IPS-15b (cell line): ENCODE measurements around the gene GLUD1.
"Not testable (repeated sequence)": the region's sequence is repeated elsewhere in the genome, so short reads cannot be mapped to it uniquely, and the experiment has no call there.

Experiments used
- H3K27me3 ChIP-seq: one replicate; pipeline ENCODE4 v1.6.1; 2013; ENCODE audit warnings: low read length; ENCODE audit not compliant: control insufficient read depth, insufficient read depth
- H3K36me3 ChIP-seq: one replicate; pipeline ENCODE4 v1.6.1; 2013; ENCODE audit warnings: low read length; ENCODE audit not compliant: control insufficient read depth, insufficient read depth
- H3K4me1 ChIP-seq: one replicate; pipeline ENCODE4 v1.6.1; 2013; ENCODE audit warnings: mild to moderate bottlenecking, low read length; ENCODE audit not compliant: control insufficient read depth, insufficient read depth
- H3K4me3 ChIP-seq: one replicate; pipeline ENCODE4 v1.5.1; 2013; ENCODE audit warnings: low read depth, low read length
- H3K9ac ChIP-seq: one replicate; pipeline ENCODE4 v1.6.1; 2013; ENCODE audit warnings: low read depth, mild to moderate bottlenecking, low read length
- H3K9me3 ChIP-seq: one replicate; pipeline ENCODE4 v1.6.1; 2013; ENCODE audit warnings: mild to moderate bottlenecking, low read length; ENCODE audit not compliant: control insufficient read depth, insufficient read depth

Gene GLUD1

DNA sequence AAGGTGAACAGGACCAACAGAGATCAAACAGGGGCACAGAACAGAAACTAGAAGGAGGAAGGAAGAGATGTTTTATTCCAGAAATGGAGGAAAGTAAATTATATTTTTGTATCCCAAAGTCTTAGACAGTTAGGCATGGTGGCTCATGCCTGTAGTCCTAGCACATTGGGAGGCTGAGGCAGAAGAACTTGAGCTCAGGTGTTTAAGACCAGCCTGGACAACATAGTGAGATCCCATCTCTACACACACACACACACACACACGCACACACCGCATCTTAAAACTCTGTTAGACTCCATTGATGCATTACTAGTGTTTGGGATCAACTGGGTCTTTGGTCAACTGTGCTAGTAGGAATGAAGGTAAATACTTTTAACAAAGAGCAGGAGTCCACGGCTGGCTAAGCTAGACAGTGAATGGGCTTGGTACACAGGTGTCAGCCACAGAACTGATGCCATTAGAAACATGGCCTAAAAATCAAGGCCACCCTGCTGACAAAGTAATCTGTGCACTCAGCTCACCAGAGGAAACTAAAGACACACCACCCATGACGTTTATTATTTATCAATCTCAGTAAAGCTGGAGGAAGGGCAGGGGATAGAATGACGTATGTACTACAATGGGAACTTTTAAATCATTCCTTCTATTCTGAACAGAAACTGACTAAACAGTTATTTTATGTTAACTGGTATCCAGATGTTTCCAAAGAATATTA, 10.9 kb downstream of the GLUD1 start:
- not testable (repeated sequence) for H3K4me3 ChIP-seq, H3K9ac ChIP-seq, H3K36me3 ChIP-seq

GRCh38 chr10:87082219-87082618, 12.4 kb downstream of the GLUD1 start:
- H3K4me3 ChIP-seq, H3K4me1 ChIP-seq, H3K36me3 ChIP-seq, H3K9ac ChIP-seq, H3K9me3 ChIP-seq, H3K27me3 ChIP-seq: not testable (repeated sequence)

More for the DNA sequence above, 10.9 kb downstream of the GLUD1 start:
- not testable (repeated sequence) for H3K4me1 ChIP-seq, H3K27me3 ChIP-seq, H3K9me3 ChIP-seq

DNA sequence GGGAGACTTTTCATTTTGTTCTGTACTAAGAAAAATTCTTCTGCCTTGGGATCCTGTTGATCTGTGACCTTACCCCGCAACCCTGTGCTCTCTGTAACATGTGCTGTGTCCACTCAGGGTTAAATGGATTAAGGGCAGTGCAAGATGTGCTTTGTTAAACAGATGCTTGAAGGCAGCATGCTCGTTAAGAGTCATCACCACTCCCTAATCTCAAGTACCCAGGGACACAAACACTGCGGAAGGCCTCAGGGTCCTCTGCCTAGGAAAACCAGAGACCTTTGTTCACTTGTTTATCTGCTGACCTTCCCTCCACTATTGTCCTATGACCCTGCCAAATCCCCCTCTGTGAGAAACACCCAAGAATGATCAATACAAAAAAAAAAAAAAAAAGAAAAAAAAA, 13.1 kb downstream of the GLUD1 start:
- H3K36me3 ChIP-seq, H3K27me3 ChIP-seq, H3K4me3 ChIP-seq, H3K9me3 ChIP-seq, H3K4me1 ChIP-seq, H3K9ac ChIP-seq: not testable (repeated sequence)

GRCh38 chr10:87080621-87081020, 14.0 kb downstream of the GLUD1 start:
- not testable (repeated sequence) for H3K9ac ChIP-seq, H3K4me3 ChIP-seq, H3K27me3 ChIP-seq

GRCh38 chr10:87079106-87079836, 15.4 kb downstream of the GLUD1 start:
- H3K4me1 ChIP-seq: no peaks in the 10 kb centered on the region
- H3K4me3 ChIP-seq: no peak overlapping the region
- no peaks in the 10 kb centered on the region for H3K9me3 ChIP-seq
- no peaks in the 10 kb centered on the region for H3K27me3 ChIP-seq
- H3K36me3 ChIP-seq: no peaks in the 10 kb centered on the region
- no peak overlapping the region for H3K9ac ChIP-seq

More at GRCh38 chr10:87080621-87081020, 14.0 kb downstream of the GLUD1 start:
- H3K36me3 ChIP-seq, H3K9me3 ChIP-seq, H3K4me1 ChIP-seq: not testable (repeated sequence)

GRCh38 chr10:87076421-87076820, 18.2 kb downstream of the GLUD1 start:
- not testable (repeated sequence) for H3K4me1 ChIP-seq, H3K9me3 ChIP-seq, H3K4me3 ChIP-seq, H3K9ac ChIP-seq, H3K27me3 ChIP-seq
- peaks cover 11% of the 10 kb centered on the region for H3K36me3 ChIP-seq

- Histone ChIP-seq H3K27me3 (no peaks in the 10 kb centered on the region), H3K4me3 (no peak overlapping the region), H3K9me3 (no peaks in the 10 kb centered on the region), H3K36me3 (peaks cover 18% of the 10 kb centered on the region), H3K9ac (no peak overlapping the region), H3K4me1 (no peaks in the 10 kb centered on the region)
Measured at GRCh38 chr10:87072449-87072848, 22.2 kb downstream of the GLUD1 start.

DNA sequence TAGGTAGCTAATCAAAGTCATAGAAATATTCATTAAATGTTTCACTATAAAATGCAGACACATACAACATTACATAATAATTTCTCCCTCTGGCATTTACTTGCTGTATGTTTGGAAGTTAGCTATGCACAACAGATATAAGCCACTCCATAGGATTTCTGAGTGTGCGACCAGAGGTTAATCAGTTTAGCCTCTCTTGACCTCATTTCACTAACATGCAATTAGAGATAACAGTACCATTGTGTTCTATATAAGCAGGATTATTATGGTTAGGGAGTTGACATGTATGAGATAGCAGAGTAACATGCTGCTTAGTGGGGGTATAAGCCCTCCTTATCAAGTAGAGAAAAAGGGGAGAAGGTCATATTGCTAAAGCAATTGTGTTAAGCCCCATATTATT, 26.4 kb downstream of the GLUD1 start:
- no peak overlapping the region for H3K4me3 ChIP-seq
- H3K9ac ChIP-seq: no peak overlapping the region
- no peaks in the 10 kb centered on the region for H3K9me3 ChIP-seq
- no peaks in the 10 kb centered on the region for H3K4me1 ChIP-seq
- peaks cover 39% of the 10 kb centered on the region for H3K36me3 ChIP-seq
- H3K27me3 ChIP-seq: no peaks in the 10 kb centered on the region

- peaks cover 34% of the 10 kb centered on the region for H3K36me3 ChIP-seq
Measured at GRCh38 chr10:87066865-87067264, 27.8 kb downstream of the GLUD1 start.

DNA sequence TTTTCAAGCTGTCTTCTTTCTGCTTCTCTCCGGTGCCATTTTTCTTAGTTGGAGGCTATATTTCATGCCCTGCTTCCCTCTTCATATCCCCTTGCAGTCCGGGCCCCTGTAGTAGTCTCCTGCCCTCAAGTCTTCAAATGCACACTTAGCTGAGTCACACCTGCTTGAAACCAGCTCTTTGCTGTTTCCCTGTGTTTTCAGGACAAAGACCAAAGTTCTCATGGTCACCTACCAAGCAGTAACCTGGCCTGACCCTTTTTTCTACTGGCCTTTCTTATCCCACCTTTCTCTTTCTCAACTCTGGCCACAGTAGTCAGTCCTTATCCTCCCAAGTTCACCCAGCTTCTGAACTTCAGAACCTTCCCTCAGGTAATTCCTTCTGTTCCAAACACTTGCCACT, 28.5 kb downstream of the GLUD1 start:
- Histone ChIP-seq H3K9me3 (no peaks in the 10 kb centered on the region), H3K4me3 (no peak overlapping the region), H3K4me1 (no peaks in the 10 kb centered on the region), H3K36me3 (peaks cover 30% of the 10 kb centered on the region), H3K27me3 (no peaks in the 10 kb centered on the region), H3K9ac (no peak overlapping the region)

More at GRCh38 chr10:87066865-87067264, 27.8 kb downstream of the GLUD1 start:
- Histone ChIP-seq H3K4me1 (no peaks in the 10 kb centered on the region), H3K4me3 (no peak overlapping the region), H3K27me3 (no peaks in the 10 kb centered on the region), H3K9ac (no peak overlapping the region), H3K9me3 (no peaks in the 10 kb centered on the region)

DNA sequence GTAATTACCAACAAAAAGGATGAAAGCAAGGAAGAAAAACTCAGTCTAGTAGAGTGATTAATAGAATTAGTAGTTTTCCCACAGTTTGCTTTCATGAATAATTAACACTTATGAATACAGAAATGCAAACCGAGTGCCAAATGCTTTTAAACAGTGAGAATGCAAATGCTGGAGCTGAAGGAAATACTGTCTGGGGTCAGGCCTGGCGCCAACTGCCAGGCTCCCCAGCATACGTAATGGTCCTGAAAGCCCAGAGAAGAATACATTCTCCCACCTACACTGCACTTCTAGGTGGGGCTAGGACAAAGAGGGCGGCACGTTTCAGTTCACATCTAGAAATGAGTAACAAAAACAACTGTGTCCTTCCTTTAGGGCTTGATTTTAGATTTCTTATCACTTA, 30.0 kb downstream of the GLUD1 start:
- no peaks in the 10 kb centered on the region for H3K4me1 ChIP-seq
- H3K36me3 ChIP-seq: peaks cover 33% of the 10 kb centered on the region
- H3K27me3 ChIP-seq: no peaks in the 10 kb centered on the region
- H3K4me3 ChIP-seq: no peak overlapping the region
- no peaks in the 10 kb centered on the region for H3K9me3 ChIP-seq
- no peak overlapping the region for H3K9ac ChIP-seq

GRCh38 chr10:87060280-87060928, 34.2 kb downstream of the GLUD1 start:
- H3K27me3 ChIP-seq: no peaks in the 10 kb centered on the region
- no peak overlapping the region for H3K4me3 ChIP-seq
- H3K4me1 ChIP-seq: no peaks in the 10 kb centered on the region
- no peak overlapping the region for H3K9ac ChIP-seq
- peaks cover 9% of the 10 kb centered on the region for H3K36me3 ChIP-seq
- H3K9me3 ChIP-seq: no peaks in the 10 kb centered on the region
